Effector memory CD8-positive, alpha-beta T cell (primary cell): ENCODE results near the gene DNAH1.

Experiments
- ATAC-seq: fragments of 150-1000 bp; cut with Tn5 transposase; replicated peaks from 2 replicates; pipeline ENCODE4 v1.10.0; 2021; ENCODE audit warnings: mild to moderate bottlenecking, moderate library complexity
- DNase-seq, 3 experiments: peaks; one replicate each; pipeline ENCODE4 v3.0.0; 2021
- H3K27ac Mint-ChIP-seq, 2 donors: one replicate each; pipeline ENCODE4 v1.8.0; 2022; ENCODE audit warnings: mild to moderate bottlenecking in 2 of 2, mixed read lengths in 2 of 2, moderate library complexity in 2 of 2
- H3K27me3 Mint-ChIP-seq, 2 donors: one replicate each; pipeline ENCODE4 v1.8.0; 2022; ENCODE audit warnings: mixed read lengths in 2 of 2
- H3K36me3 Mint-ChIP-seq: one replicate; pipeline ENCODE4 v1.8.0; 2022; ENCODE audit warnings: mild to moderate bottlenecking, moderate library complexity, mixed read lengths; ENCODE audit not compliant: insufficient read depth
- H3K4me1 Mint-ChIP-seq, 2 donors: one replicate each; pipeline ENCODE4 v1.8.0; 2022; ENCODE audit warnings: low read depth in 2 of 2, mixed read lengths in 2 of 2
- H3K4me3 Mint-ChIP-seq, 2 donors: one replicate each; pipeline ENCODE4 v1.8.0; 2022; ENCODE audit warnings: mild to moderate bottlenecking in 2 of 2, mixed read lengths in 2 of 2, moderate library complexity in 2 of 2
- H3K9me3 Mint-ChIP-seq, 2 donors: one replicate each; pipeline ENCODE4 v1.8.0; 2022; ENCODE audit warnings: mixed read lengths in 2 of 2

Gene DNAH1

DNA sequence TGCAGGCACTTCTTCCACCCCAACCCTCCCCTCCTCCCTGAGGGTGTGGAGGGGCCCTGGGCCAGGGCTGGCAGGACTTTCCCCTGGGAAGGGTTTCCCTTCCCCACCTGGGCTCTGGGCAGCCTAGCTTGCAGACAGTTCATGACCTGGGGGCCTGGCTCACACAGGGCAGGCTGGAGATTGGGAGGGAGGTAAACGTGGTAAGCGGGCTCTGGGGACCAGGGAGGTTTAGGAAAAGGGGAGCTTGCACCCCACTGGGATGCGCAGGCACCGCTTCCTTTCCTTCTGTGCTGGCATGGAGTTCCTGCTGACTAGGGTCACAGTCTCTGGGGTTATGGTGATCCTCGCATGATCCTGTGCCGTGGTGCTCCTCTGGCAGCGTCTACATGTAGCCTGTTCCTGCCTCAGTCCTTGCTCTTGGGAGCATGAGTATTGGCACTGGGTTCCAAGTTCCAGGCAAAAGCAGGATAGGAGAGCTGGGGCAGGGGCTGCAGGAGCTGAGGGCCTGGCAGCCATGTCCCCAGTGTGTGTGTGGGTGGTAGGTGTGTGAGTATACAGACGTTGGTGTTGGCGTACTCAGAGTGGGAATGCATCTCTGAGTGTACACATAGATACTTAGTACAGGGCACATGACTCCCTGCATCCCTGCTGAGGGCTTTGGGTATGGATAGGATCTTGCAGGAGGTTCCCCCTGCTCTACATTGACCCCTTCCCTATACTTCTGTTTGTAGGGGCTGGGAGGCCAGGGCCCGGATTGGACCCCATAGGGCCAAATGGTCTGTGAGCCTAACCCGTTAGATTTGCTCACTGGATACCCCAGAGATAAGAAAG is 21.6 kb upstream of the DNAH1 start:
- H3K36me3 Mint-ChIP-seq = peaks cover 19% of the 10 kb centered on the region
- no peaks in the 10 kb centered on the region for H3K9me3 Mint-ChIP-seq
- no peak overlapping the region for H3K4me3 Mint-ChIP-seq
- no peaks in the 10 kb centered on the region for H3K27me3 Mint-ChIP-seq
- DNase-seq (no peak), ATAC-seq (no peak)
- peaks cover 15 to 27% of the 10 kb centered on the region in 2 donors for H3K4me1 Mint-ChIP-seq
- H3K27ac Mint-ChIP-seq = no peak overlapping the region

DNA sequence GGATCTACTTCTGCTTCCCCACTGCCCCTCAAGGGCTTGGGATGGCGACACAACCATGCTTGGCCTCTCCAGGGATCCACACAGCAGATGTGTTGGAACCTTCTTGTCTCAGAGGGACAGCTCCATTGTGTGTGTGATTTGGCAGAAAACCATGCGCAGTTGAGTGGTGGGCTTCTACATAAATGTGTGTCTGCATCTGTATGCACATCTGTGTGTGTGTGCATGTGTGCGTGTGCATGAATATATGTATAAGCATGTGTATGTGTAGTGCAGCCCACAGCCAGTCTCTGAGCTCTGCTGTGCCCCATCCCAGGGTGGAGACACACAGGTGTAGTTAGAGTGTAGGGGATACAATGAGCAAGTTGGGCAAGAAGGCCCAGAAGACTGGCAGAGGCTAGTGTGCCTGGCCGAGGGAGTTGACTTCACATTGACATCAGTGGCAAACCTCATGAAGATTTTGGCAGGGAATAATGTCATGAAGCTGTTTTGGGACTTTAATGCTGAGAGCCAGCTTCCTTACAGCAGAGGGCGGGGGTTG is 20.4 kb upstream of the DNAH1 start:
- DNase-seq (no peak), ATAC-seq (no peak)
- Mint-ChIP-seq H3K4me3 (no peak overlapping the region), H3K27me3 (no peaks in the 10 kb centered on the region), H3K36me3 (peaks cover 16% of the 10 kb centered on the region), H3K27ac (peak overlapping the region in 1 of 2 donors; percentile 25), H3K4me1 (peaks cover 15 to 27% of the 10 kb centered on the region in 2 donors), H3K9me3 (no peaks in the 10 kb centered on the region)

DNA sequence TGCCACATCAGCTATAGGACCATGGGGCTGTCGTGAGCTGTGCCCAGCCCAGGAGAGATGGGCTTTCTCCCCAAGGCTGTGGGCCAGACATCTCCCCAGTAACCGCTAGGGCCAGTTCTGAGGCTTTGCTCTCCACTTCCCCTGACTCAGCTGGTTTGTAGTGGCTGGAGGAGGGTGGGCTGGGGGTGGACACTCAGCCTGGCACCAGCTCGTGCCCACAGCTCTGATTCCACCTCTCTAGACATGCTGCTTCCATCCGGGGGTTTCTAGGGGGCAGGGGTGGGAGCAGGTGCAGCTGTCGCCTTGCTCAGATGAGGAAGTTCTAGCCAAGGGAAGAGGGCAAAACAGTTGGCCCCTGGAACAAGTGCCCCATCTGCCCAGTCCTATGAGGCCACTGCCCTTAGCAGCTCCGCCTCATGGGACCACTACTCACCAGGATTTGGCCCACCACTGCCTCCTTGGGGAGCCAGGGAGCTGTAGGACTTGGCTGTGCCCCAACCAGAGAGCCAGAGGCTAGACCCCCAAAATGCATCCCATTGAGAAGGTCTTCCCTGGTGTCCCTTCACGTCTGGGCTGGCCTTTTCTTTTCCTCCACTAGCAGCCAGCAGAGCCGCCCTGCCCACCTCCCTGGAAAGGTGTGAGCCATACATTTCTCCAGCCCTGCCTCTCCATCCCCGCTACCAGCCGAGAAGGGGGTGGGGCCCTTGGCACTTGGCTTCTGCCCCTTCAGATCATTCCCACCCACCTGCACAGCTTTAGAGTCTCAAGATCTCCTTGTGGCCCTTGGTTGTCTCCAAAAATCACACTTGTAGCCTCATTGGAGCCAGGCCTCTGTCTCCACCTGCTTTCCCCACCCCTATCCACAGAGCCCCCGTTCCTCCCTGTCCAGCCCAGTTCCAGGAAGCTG is 18.6 kb upstream of the DNAH1 start:
- DNase-seq (no peak), ATAC-seq (no peak)
- Mint-ChIP-seq H3K4me3 (no peak overlapping the region), H3K36me3 (peaks cover 7% of the 10 kb centered on the region), H3K4me1 (peaks cover 11 to 20% of the 10 kb centered on the region in 2 donors), H3K27ac (no peak overlapping the region), H3K27me3 (no peaks in the 10 kb centered on the region), H3K9me3 (no peaks in the 10 kb centered on the region)

DNA sequence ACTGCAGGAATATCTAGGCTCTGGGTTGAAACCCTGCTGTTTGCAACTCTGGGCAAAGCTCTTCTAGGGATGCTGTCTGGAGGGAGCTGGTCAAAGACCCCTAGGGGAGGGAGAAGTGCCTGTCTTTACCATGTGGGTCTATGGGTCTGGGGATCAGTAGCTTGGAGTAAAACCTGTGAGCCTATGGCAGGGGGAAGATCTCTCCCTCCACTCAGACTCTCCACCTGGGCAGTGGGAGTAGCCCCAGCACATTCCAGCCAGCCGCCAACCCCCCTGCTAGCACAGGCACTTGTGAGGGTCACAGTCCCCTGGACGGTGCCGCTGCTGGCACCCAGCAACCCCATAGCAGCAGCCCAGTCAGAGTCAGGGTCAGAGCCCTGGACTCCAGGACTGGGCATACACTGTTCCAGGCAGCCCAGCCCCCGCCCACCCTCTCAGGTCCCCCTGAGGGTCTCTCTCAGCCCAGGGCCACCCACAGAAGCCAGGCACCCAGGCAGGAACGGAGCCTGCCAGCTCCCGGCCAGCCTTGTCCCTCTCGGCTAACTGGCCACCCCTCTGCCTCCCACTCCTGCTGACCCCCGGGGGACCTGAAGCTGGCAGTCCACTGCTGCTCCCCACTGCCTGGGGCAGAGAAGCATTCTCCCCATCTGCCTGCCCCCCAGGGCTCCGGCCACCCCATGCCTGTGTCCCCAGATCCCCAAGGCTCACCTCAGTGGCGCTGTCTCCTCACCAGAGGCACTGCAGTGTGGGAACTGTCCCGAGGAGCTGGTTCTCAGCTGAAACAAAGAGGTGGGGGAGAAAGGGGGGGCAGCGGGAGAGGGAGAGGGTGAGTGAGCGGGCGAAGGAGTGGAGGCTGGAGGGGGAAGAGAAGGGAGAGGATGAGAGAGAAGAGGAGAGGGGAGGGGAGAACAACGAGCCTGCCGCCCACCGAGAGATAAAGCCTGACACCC is 17.7 kb upstream of the DNAH1 start:
- peaks cover 16 to 24% of the 10 kb centered on the region in 2 donors for H3K4me1 Mint-ChIP-seq
- no peak for ATAC-seq
- no peak for DNase-seq

DNA sequence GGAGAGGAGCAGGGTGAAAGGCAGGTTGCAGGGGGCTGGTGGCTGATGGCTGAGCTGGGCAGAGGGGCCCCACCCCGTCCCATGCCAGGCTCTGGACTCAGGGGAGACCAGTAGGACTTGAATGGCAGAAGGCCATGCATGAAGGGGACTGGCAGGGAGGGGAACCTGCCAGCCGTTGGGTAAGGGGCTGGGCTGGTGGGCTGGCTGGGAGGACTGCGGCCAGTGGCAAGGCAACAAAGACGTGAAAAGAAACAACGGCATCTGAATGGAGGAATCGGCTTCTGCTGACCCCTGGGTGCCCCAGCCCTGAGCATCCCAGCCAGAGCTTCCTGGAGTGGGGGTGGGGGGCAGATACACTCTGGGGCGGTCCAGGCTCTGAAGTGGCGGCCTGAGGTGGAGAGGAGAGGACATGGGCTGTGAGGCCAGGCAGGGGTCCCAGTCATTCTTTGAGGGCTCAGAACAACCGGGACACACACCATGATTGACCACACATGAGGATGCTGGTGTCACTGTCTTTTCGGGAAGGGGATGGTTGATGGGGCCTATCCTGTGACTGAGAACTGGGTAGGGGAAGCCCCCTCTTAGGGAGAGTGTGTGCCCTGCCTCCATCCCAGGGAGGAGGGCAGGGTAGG is 16.8 kb upstream of the DNAH1 start:
- Mint-ChIP-seq H3K36me3 (no peaks in the 10 kb centered on the region), H3K4me3 (no peak overlapping the region), H3K27me3 (no peaks in the 10 kb centered on the region), H3K9me3 (no peaks in the 10 kb centered on the region), H3K27ac (peak overlapping the region in 1 of 2 donors; percentile 41), H3K4me1 (peaks cover 16 to 24% of the 10 kb centered on the region in 2 donors)
- no peak for DNase-seq
- no peak for ATAC-seq

More for the DNA sequence above, 17.7 kb upstream of the DNAH1 start:
- Mint-ChIP-seq H3K27ac (peak overlapping the region in 1 of 2 donors; percentile 41), H3K27me3 (no peaks in the 10 kb centered on the region), H3K4me3 (no peak overlapping the region), H3K9me3 (no peaks in the 10 kb centered on the region), H3K36me3 (no peaks in the 10 kb centered on the region)

DNA sequence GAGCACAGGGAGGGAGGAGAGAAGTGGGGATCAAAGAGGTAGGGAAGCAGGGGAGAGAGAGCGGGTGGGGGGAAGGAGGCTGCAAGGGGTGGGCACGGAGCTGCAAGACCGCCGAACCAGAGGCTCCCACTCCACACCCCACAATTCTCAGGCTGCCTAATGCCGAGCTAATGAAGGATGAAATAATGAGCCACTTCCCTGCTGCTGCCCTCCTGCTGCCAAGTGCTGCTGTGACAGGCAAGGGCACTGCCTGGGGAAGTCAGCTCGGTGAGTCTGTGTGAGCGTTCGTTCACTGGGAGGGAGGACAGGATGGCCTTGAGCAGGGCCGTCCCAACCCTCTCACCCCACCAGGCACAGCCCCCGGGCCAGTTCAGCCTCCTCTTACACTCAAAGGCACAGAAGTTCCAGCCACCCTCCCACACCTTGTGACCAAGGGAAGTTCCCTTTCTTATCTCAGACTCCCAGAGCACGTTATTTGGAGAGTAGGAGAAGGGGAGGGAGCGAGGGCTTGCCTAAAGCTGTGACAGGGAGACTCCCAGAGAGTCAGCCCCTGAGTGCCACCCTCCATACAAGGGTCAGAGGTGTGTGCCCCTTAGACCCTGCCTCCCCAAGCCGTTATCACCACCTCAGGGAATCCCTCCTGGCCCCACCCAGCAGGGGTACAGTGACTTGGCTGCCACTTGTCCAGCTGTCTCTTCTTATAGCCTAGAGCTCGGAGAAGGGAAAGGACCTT is 16.1 kb upstream of the DNAH1 start:
- DNase-seq (no peak), ATAC-seq (no peak)
- H3K27me3 Mint-ChIP-seq = no peaks in the 10 kb centered on the region
- no peak overlapping the region for H3K4me3 Mint-ChIP-seq
- H3K36me3 Mint-ChIP-seq = no peaks in the 10 kb centered on the region
- peaks cover 18 to 24% of the 10 kb centered on the region in 2 donors for H3K4me1 Mint-ChIP-seq
- no peaks in the 10 kb centered on the region for H3K9me3 Mint-ChIP-seq
- peak overlapping the region in 1 of 2 donors; percentile 84 for H3K27ac Mint-ChIP-seq

DNA sequence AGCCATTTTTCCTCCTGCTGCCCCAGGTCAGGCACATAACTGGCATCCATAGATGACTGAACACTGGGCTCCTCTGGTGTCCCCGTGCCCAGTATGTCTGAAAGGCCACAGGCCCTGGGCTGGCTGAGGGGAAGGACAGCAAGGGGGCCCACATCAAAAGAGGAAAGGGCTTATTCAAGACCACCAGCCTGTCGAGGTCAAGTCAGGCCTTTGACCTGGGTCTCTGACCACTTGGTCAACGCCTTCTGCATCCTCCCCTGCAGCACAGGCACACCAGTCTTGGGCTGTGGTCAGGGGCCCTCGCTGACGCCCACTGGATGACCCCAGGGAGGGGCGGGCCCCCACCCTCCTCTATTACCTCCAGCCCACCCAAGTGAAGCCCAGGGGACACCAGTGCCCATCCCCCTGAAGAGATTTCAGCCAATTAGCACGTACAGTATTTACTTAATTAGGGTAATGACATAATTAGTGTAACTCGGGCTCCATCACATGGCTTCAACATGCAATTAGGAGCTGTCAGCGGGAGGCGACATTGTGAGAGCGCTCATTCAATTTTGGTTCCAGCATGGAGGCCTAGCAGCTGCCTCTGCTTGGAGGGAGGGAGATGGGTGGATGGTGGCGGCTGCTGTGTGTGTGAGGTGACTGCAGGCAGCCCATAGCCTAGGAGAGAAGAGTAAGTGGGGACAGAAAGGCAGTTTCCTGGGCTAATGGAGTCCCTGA is 13.5 kb upstream of the DNAH1 start:
- H3K27me3 Mint-ChIP-seq = no peaks in the 10 kb centered on the region
- DNase-seq = no peak
- no peak overlapping the region for H3K4me3 Mint-ChIP-seq
- H3K36me3 Mint-ChIP-seq = peaks cover 3% of the 10 kb centered on the region
- H3K4me1 Mint-ChIP-seq = peaks cover 27 to 36% of the 10 kb centered on the region in 2 donors
- peak overlapping the region in 1 of 2 donors; percentile 65 for H3K27ac Mint-ChIP-seq
- ATAC-seq = no peak
- H3K9me3 Mint-ChIP-seq = no peaks in the 10 kb centered on the region

DNA sequence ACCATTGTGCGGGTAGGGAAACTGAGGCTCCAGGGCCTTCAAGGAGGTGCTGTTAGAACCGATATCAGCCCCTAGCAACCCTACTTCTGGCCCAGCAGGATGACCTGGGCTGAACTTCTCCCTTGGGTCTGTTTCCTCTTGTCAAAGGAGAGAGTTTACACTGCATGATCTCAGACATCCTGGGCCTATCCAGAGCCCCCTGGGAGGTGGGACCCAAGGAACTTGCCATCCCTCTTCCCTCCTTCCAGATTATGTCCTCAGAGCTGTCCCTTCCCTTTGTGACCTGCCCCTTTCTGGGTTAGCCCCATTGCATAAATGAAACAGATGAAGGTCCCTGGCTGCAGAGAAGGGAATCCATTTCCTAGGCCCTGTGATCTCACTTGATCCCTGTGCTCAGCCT is 12.3 kb upstream of the DNAH1 start:
- H3K9me3 Mint-ChIP-seq = no peaks in the 10 kb centered on the region
- no peak overlapping the region for H3K4me3 Mint-ChIP-seq
- ATAC-seq = no peak
- no peaks in the 10 kb centered on the region for H3K27me3 Mint-ChIP-seq
- H3K36me3 Mint-ChIP-seq = peaks cover 6% of the 10 kb centered on the region
- H3K4me1 Mint-ChIP-seq = peaks cover 34 to 42% of the 10 kb centered on the region in 2 donors
- H3K27ac Mint-ChIP-seq = no peak overlapping the region
- no peak for DNase-seq

DNA sequence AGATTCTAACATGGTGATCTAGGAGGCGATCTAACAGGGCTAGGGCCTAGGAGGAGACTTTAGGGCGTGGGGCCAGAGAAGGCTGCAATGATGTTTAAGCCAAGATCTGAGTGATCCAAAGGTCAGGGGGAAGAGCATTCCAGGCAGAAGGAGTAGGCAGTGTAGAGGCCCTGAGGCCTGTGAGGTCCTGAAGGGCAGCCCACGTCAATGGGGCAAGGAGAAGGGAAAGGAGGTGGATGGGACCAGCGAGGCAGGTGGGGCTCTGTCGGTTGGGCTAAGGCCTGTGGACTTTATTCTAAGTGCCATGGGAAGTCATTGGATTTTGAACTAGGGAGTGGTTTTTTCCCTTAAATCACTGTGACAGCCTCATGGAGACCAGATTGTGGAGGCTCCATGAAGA is 10.2 kb upstream of the DNAH1 start:
- no peak for DNase-seq
- Mint-ChIP-seq H3K9me3 (no peaks in the 10 kb centered on the region), H3K4me3 (peak overlapping the region in 1 of 2 donors; percentile 28), H3K27me3 (no peaks in the 10 kb centered on the region), H3K27ac (peak overlapping the region; percentile 92 to 98), H3K36me3 (peaks cover 12% of the 10 kb centered on the region), H3K4me1 (peaks cover 38 to 51% of the 10 kb centered on the region in 2 donors)
- ATAC-seq = no peak

DNA sequence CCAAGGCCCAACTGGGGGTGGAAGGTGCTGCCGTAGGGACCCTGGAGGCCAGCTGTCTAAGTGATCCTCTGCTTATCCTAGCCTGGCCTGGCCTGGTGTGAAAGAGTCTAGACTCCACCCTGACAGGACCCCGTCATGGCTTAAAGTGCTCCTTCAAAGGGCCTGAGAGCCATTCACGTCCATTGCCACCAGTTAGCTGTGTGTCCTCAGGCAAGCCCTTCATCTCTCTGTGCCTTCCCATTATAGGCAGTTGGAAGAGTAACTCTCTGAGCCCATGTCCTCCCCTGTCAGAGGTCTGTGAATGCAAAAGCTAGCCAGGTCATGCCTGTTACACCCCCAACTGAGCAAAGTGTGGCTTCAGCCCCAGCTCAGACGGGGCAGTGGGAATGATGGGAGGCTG is 9.1 kb upstream of the DNAH1 start:
- Mint-ChIP-seq H3K27me3 (no peaks in the 10 kb centered on the region), H3K27ac (peak overlapping the region; percentile 92 to 98), H3K4me3 (peak overlapping the region in 1 of 2 donors; percentile 28)

DNA sequence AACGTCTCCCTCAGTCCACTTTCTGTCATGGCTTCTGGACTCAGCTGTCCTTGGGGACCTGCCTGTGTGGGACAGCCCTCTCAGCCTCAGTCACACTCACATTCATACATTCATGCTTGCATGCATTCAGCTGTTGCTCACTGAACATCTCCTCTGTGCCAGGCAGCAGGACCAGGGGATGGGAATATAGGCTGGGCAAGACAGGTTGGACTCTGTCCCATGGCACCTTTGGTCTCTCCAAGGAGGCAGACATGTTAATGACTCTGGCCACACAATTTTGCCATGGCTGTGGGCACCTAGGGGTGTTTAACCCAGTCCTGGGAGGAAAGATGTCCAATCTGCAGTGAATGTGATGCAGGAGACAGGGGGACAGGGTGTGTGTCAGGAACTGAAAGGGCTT is 7.8 kb upstream of the DNAH1 start:
- Mint-ChIP-seq H3K4me3 (no peak overlapping the region), H3K36me3 (peaks cover 12% of the 10 kb centered on the region), H3K4me1 (peaks cover 40 to 51% of the 10 kb centered on the region in 2 donors), H3K9me3 (no peaks in the 10 kb centered on the region), H3K27me3 (no peaks in the 10 kb centered on the region), H3K27ac (peak overlapping the region; percentile 92 to 98)
- ATAC-seq (no peak), DNase-seq (no peak)

More for the DNA sequence above, 9.1 kb upstream of the DNAH1 start:
- ATAC-seq = no peak
- Mint-ChIP-seq H3K4me1 (peaks cover 42 to 54% of the 10 kb centered on the region in 2 donors), H3K36me3 (peaks cover 12% of the 10 kb centered on the region), H3K9me3 (no peaks in the 10 kb centered on the region)
- no peak for DNase-seq
